Raji (cell line): ENCODE data around the gene TARBP2.

Experiments used
- POLR2A ChIP-seq: IDR thresholded peaks from 2 replicates; pipeline ENCODE4 v1.6.1; 2011; ENCODE audit warnings: low read depth, low read length, control low read depth; ENCODE audit not compliant: insufficient read depth

Gene TARBP2

DNA sequence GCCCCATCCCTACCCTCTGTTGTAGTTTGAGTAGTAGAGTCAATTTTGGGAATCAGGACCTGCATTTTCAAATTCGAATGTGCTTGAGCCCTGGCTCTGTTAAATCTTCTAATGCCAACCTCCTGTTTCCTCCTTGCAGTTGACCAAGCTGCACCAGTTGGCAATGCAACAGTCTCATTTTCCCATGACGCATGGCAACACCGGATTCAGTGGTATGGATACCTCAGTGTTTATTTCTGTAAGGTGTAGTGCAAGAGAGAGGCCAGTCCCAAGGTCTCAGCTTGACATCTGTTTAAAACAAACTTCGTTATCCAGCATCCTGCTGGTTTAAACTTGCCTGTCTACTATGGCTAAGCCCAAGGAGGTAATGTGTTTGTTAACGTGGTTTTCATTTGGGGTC is 34.0 kb upstream of the TARBP2 start:
- no peak for TF ChIP-seq POLR2A

DNA sequence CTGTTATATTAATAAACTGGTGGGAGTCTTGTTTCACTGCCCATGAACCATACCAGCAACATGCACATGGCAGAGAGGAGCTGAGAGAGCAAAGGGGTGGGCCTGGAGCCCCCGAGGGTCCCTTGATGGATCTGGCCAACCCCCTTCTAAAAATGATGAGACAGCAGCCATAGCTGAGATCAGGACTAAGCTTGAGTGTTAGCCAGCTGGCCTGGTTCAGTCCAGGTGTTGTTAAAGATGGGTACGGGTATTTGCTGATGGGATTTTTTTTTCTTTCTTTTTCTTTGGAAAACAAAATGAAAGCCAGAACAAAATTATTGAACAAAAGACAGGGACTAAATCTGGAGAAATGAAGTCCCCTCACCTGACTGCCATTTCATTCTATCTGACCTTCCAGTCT is 33.2 kb upstream of the TARBP2 start:
- no peak for TF ChIP-seq POLR2A

DNA sequence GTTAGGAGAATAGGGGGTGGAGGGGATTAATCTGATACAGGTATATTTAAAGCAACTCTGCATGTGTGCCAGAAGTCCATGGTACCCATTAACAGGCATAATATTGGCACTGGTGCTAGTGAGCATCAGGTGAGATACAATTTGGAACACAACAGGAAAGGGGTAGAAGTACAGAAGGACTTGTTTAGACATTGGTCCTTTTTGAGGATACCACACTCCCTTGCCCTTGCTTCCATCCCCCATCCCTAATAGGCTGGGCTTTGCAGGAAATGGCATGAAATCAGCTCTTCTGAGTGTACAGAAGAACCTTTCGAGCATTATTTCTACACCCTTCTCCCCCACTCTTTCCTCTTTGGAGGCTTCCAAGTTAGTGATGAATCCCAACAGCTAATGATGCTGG is 32.8 kb upstream of the TARBP2 start:
- no peak for TF ChIP-seq POLR2A

DNA sequence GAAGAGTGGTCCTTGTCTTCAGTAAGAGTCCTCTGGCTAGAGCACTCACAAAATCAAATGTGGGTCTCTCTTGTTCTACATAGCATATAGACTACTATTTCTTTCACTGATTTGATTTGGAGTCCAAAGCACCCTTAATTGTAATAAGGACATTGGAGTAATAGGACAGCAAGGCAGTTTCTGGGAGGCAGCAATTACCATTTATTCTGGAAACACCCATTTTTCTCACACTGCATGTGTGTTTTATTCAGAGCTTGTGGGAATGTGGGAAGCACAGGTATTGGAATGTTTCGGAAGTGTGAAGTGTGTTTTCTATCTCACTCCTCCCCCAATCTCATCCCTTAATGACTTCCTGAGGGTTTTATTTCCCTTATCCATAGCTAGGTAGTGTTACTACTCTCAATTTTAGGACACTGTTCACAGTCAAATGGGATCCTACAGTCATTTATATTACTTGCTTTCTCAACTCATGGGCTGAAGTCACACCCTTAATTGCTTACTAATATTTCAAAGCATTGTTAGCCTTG is 29.0 kb upstream of the TARBP2 start:
- TF ChIP-seq POLR2A: no peak

DNA sequence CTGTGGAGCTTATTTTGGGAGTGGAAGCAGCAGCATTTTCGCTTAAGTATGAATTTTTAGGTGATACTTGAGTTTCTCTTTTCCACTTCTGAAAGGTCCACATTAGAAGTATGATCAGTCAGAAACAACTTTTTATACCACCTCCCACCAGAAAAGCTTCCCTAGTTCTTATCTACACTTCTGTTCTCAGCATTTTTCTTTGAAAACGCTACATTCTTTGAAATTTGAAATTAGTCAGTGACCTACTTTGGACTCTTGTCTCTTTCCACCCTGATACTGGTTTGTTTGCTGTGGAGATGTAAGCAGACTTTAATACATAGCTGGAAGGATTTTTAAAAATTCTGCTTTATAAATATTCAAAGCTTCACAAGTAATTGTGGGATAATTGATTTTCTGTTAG is 27.0 kb upstream of the TARBP2 start:
- TF ChIP-seq POLR2A: no peak

DNA sequence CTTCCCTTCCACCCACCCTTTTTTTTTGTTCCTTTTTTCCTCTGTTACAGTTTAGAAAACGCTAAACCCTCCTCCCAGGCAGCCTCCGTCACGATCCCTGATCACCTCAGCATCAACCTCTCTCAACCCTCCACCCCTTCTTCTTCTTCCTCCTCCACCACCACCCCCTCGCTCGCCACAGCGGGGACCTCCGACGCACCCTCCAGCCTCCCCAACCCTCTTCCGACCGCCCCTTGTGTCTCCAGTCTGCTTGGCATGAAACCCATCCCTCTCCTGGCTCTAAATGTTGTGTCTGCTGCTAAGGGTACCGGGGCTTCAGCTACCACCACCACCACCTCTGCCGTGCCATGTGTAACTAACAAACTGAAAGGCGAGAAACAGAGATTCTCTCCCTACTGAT is 26.3 kb upstream of the TARBP2 start:
- TF ChIP-seq POLR2A: no peak

DNA sequence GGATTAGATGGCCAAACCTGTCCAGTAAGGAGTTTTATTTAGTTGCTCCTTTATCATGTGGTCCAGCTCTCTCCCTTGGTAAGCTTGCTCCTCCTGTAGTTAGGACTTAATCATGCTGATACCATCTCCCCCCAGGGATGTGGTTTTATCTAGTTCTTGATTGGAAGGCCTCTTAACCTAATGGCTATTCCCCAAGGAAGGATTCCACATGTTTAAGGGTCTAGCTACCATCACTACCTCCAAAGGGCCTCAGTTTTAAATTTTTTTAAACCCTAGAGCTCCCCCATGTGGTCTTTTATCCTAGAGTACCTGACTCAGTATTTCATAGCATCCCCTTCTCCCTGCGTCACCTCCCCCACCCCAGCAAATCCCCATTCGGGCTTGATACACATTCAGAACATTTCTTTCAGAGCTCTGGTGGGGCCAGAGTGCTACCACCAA is 24.3 kb upstream of the TARBP2 start:
- TF ChIP-seq POLR2A: no peak

DNA sequence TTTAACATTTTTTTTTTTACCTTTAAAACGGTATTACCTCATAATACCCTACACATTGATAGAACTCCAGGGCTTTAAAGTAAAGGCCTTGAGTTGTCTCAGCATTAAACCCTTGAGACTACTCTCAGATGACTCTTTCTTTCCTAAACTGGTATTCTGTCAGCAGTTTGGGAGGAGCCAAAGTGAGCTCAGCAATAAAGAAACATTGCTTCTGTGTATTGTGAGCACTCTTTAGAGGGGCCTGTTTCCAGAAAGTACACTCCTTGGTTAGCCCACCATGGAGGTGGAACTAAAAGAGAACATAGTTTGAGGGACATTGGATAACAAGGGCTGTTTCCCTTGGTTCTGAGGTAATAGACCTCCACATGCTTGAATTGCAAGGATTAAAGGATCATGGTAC is 22.2 kb upstream of the TARBP2 start:
- TF ChIP-seq POLR2A: no peak

DNA sequence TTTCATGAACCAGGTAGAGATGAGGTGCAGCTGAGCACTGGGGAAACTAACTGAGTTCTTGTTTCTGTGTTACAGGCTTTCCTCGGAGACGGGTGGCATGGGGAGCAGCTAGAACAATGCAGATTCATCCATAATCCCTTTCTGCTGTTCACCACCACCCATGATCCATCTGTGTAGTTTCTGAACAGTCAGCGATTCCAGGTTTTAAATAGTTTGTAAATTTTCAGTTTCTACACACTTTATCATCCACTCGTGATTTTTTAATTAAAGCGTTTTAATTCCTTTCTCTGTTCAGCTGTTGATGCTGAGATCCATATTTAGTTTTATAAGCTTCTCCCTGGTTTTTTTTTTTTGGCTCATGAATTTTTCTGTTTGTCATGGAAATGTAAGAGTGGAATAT is 21.8 kb upstream of the TARBP2 start:
- no peak for TF ChIP-seq POLR2A

DNA sequence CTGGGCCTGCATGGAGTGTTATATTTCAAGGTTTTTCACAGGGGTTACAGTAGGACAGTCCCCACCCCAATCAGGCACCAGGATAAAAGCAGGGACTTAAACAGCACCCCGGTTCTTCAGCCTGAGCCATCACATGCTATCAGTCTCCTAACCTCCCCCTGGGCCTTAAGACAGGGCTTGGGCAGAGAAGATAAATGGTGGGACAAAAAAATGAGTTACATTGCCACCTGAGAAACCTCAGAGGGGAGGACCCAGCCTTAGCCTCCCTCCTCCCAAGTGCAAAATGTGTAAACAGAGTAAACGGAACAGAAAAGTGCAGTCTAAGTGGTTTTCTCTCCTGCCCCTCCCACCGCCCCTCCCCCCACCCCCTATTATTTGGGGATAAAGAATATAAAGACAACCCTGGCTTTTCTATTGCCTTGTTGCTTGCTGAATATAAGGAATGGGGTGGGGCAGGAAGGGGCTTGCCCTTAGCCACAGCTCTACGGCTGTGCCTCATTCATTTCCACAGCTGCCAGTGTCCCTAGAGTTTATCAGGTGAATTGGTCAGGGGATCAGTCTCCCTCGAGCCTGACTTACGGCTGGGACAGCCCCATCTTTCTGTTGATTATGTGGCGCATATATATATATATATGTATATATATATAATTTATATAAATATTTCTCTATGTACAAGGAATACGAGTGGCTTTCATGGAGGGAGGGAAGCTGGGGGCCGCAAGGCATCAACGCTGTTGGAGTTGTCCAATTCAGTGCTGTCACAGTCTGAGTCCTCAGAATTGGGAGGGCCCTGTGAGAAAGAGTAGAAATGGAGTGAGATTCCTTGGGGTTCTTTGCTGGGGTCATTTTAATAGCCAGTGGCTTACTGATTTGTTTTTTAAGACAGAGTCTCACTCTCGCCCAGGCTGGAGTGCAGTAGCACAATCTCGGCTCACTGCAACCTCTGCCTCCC is 20.3 kb upstream of the TARBP2 start:
- no peak for TF ChIP-seq POLR2A

DNA sequence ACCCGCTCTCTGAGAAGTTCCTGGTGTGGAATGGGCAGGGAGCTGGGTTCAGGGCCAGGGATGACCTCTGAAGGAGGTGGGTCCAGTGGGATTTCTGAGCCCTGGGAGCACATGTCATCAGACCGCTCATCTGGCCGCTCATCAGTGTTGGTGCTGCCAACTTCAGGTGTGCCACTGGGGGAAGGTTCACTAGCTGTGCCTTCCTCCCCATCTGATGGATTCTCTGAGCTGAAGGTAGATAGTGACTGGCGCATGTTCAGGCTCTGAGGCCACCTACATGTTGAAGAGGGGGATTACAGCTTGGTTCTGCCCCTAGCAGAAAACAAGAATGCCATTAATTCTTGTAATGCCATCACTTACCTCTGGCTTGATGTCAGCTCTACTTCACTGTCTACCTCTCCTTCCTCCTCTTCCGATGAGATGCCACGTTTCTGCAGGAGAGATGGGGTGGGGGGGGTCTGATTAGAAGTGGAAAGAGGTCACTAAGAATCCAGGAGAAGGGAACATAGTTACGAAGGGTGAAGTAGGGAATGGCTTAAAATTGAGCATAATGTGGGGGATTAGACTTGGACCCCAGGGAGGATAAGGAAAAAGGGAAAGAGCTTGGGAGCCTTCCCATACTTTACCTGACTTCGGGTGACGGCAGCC is 19.0 kb upstream of the TARBP2 start:
- TF ChIP-seq POLR2A: no peak

DNA sequence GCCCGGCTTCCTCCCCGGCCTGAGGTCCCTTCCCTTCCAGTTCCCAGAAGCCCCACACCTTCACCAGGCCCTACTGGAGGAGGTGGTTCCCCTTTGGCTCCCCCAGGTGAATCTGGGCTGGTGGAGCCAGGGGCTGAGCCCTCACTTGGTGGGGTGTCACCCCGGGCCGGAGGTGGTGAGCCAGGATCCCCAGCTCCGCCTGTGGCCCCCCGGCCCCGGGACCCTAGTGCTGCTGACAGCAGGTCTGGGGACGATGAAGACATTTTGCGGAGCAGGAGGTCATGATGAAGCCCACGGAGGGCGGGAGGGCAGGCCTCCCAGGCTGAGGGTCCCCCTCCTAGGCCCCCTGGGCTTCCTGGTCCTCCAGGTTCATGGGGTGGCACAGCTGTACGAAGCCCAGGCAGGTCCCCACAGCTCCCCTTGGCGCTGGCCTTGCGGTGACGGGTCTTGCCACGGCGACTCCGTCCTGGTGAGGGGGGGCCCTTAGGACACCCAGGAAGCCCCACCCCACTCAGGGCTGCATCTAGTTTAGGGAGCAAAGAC is 18.4 kb upstream of the TARBP2 start:
- TF ChIP-seq POLR2A: no peak

DNA sequence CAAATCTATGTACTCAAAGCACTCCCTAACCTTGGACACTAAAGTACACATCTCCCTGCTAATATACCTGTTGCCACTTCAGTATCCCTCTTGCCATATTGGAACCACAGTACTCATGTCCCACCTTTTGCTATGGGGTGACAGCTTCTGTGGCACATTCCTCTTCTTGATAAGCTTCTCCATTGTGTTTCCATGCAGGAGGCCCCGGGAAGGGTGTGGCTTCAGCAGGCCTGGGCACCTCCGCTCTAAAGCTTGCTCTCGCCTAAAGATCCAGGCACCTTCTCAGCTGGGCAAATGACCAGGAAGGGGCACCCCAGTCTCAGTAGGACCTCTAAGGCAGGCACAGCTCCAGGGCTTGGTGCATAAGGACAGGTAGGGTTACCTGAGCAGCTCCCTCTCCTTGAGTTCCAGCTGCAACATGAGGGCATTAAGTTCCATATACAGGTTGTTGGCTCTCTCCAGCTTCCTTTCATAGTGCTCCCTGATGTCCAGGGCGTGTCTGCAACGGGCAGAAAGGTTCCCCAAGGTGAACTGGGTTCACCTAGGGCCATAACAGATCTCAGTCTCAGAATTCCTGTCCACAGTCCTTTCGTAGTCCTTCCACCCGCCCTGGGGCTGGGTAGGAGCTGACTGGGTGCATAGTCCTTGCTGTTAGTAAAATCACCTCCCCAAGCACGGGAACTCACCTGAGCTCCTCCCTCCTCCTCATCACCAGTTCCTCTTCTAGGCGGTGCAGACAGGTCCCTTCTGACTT is 17.7 kb upstream of the TARBP2 start:
- TF ChIP-seq POLR2A: no peak

DNA sequence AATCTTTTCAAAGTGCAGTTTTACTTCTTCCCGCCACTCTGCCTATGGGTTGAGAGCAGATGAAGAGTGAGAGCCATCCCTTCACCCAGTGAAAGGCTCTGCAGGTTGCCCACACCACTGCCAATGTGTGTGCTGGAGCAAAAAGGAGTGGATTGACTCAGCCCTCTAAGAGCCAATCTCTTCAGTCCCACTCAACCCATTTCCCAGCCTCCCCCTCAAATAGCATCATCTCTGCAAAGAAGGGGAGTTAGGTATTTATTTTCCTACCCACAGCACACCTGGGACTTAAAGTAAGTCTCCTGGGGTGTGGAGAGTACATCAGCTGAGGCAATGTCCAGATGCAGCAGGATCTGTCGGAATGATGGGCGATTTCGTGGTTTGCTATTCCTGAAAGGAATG is 17.1 kb upstream of the TARBP2 start:
- no peak for TF ChIP-seq POLR2A
